HCT116 (cell line): ENCODE data around the gene MTX2.

Source experiments
- CTCF ChIP-seq, 3 experiments: fragments of 200-600 bp in 1 of 3; sonication (generic) in 1 of 3; IDR thresholded peaks in 2 of 3; conservative IDR thresholded peaks in 1 of 3; 2 replicates each; pipeline ENCODE4 v1.5.1; 2012 to 2017; ENCODE audit warnings: low read depth in 2 of 3, low read length in 2 of 3, antibody characterized with exemption in 1 of 3, borderline replicate concordance in 1 of 3, control low read depth in 1 of 3, mild to moderate bottlenecking in 1 of 3, mixed read lengths in 1 of 3, mixed run types in 1 of 3, moderate library complexity in 1 of 3; ENCODE audit not compliant: insufficient read depth in 1 of 3
- EGR1 ChIP-seq: IDR thresholded peaks from 2 replicates; pipeline ENCODE4 v1.6.1; 2012; ENCODE audit warnings: low read depth
- ELF1 ChIP-seq: IDR thresholded peaks from 2 replicates; pipeline ENCODE4 v1.6.1; 2012; ENCODE audit warnings: low read depth, borderline replicate concordance
- EZH2 ChIP-seq: fragments of 200-600 bp; sonication (generic); IDR thresholded peaks from 2 replicates; pipeline ENCODE4 v1.6.1; 2017; ENCODE audit warnings: antibody characterized with exemption, mixed run types
- FOSL1 ChIP-seq: IDR thresholded peaks from 2 replicates; pipeline ENCODE4 v1.6.1; 2012; ENCODE audit warnings: low read depth
- POLR2A ChIP-seq: IDR thresholded peaks from 2 replicates; pipeline ENCODE4 v1.7.0; 2011; ENCODE audit warnings: borderline replicate concordance; ENCODE audit not compliant: insufficient read depth, insufficient read length; ENCODE audit errors: extremely low read depth
- POLR2AphosphoS5 ChIP-seq: IDR thresholded peaks from 2 replicates; pipeline ENCODE4 v1.6.1; 2011; ENCODE audit warnings: mild to moderate bottlenecking, low read depth, low read length, moderate library complexity
- RAD21 ChIP-seq: IDR thresholded peaks from 2 replicates; pipeline ENCODE4 v1.6.1; 2012; ENCODE audit warnings: low read depth, mild to moderate bottlenecking
- REST ChIP-seq: IDR thresholded peaks from 2 replicates; pipeline ENCODE4 v1.6.1; 2012; ENCODE audit warnings: low read depth
- TCF7L2 ChIP-seq: IDR thresholded peaks from 2 replicates; pipeline ENCODE4 v1.7.0; 2011; ENCODE audit warnings: borderline replicate concordance, inconsistent platforms; ENCODE audit not compliant: insufficient read depth, insufficient read length; ENCODE audit errors: extremely low read depth
- YY1 ChIP-seq: IDR thresholded peaks from 2 replicates; pipeline ENCODE4 v1.6.1; 2011; ENCODE audit warnings: low read length, low read depth, moderate library complexity, mild to moderate bottlenecking; ENCODE audit not compliant: insufficient replicate concordance; ENCODE audit errors: extremely low read depth
- ZBTB33 ChIP-seq: IDR thresholded peaks from 2 replicates; pipeline ENCODE4 v1.6.1; 2011; ENCODE audit warnings: mild to moderate bottlenecking, low read length, moderate library complexity; ENCODE audit not compliant: insufficient replicate concordance; ENCODE audit errors: extremely low read depth

DNA sequence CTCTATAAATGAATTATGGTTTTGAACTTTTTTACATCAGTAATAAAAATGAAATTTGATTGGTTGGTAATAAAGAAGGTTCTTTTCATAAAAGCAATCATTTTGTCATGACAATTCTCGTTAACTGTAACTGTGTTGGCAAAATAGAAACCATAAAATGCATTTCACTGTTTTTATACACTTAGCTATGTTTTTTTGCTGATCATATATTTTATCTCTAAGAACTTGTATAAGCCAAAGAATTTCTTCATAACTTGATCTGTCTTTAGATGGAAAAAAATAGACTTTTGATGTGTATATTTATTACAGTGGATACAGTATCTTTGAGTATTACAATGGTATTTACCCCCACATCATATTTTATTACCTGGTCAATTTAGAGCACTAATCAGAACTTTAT is 9.7 kb downstream of the MTX2 start:
- TF ChIP-seq CTCF (IDR thresholded peaks at IDR 0.05 in 2 of 3, conservative IDR thresholded peaks at IDR 0.05 in 1 of 3; ENCODE audit: borderline replicate concordance in 1 of 3, insufficient read depth in 1 of 3, low read depth in 2 of 3, low read length in 2 of 3) (no peak), ELF1 (no peak), POLR2AphosphoS5 (no peak), YY1 (no peak), RAD21 (no peak), TCF7L2 (no peak), ZBTB33 (no peak), POLR2A (no peak), REST (no peak), FOSL1 (no peak), EGR1 (no peak), EZH2 (no peak)
